ENCODE measurements around the gene VAMP2.

VAMP2 gene

DNA sequence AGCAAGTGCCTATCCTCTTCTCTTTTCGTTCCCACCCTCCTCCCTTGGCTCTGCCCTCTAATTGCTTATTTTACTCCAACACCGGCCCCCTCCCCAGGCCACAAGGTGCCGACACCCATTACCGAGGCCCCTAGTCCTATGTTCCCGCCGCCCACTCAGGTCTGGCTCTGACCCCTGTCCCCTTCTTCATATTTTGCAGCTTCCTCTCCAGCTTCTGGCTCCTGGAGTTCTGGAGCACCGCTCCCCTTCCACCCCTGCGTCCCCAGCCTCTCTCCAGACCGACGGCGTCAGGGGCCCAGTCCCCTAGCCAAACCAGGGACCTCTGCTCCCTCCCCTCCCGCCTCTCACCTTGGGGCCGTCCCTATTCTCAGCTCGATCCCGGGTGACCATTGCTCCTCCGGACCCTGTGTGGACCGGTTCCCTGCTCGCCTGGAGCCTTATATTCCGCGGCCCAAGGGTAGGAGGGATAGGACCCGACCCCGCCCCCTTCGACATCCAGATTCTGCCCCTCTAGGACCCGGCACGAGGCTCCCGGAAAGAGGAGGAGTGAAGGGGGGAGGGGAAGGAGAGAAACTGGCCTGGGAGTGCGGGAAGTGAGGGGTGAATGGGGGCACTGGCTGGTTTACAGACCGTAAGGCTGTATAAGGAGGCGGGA is 38.9 kb downstream of the VAMP2 start, which contains the start of gene HES7:
Gene HES7, minus strand, starts transcription at position 412 of the 655 bp plus-strand sequence. Its CDS starts 22 bp downstream, at position 390.
- DNase-seq, result peak; percentile 35
- H3K36me3 ChIP-seq, result no peaks in the 10 kb centered on the region
- H3K9me3 ChIP-seq (ENCODE audit: severe bottlenecking), result no peaks in the 10 kb centered on the region
- no peak within 1 kb of the TSS for H3K27ac ChIP-seq
- H3K27me3 ChIP-seq (ENCODE audit: insufficient read depth, low read depth, severe bottlenecking), result peaks cover 27% of the 10 kb centered on the region
- TF ChIP-seq, protein P1, sequence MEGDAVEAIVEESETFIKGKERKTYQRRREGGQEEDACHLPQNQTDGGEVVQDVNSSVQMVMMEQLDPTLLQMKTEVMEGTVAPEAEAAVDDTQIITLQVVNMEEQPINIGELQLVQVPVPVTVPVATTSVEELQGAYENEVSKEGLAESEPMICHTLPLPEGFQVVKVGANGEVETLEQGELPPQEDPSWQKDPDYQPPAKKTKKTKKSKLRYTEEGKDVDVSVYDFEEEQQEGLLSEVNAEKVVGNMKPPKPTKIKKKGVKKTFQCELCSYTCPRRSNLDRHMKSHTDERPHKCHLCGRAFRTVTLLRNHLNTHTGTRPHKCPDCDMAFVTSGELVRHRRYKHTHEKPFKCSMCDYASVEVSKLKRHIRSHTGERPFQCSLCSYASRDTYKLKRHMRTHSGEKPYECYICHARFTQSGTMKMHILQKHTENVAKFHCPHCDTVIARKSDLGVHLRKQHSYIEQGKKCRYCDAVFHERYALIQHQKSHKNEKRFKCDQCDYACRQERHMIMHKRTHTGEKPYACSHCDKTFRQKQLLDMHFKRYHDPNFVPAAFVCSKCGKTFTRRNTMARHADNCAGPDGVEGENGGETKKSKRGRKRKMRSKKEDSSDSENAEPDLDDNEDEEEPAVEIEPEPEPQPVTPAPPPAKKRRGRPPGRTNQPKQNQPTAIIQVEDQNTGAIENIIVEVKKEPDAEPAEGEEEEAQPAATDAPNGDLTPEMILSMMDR (IDR thresholded peaks at IDR 0.05; ENCODE audit: low read depth, low read length), result no peak
- H3K4me3 ChIP-seq (ENCODE audit: low read depth, low read length), result peak within 1 kb of the TSS; percentile 56

DNA sequence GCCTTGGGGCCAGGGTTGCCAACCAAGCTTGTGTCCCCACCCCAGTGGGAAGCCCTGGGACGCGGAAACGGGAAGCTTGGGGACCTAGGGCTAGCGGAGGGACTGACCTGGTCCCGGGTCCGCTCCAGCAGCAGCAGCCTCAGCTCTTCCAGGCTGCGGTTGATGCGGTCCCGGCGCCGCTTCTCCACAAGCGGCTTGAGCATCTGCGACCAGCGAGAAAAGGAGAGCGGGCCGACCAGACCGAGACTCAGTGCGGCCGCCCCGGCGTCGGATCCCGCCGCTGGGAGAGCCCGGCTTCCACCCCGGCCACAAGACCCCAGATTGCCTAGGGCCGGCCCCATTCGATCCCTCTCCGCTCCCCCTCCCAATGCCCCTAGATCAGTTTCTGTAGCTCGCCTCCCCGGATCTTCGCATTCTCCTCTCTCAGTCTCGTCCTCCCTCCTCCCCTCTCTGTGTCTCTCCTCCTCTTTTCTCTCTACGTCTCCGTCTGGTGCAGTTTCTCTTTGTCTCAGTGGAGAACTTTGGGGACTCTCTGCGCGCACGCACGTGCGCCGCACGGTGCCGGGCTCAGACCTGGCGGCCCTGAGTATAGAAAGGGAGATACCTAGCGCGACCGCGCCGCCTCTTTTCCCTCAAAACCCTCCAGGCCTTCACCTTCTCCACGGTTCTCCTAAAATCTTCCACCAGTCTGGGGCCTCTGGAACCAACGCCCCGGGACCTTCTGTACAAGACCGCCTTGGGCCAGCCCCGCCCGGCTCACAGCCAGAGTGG is 39.6 kb downstream of the VAMP2 start:
- Histone ChIP-seq H3K27me3 (ENCODE audit: insufficient read depth, low read depth, severe bottlenecking) (peaks cover 27% of the 10 kb centered on the region), H3K4me3 (ENCODE audit: low read depth, low read length) (peak overlapping the region; percentile 56), H3K27ac (no peak overlapping the region), H3K36me3 (no peaks in the 10 kb centered on the region), H3K9me3 (ENCODE audit: severe bottlenecking) (no peaks in the 10 kb centered on the region)
- no peak for DNase-seq
- TF ChIP-seq, protein P1 (IDR thresholded peaks at IDR 0.05; ENCODE audit: low read depth, low read length), result no peak

GRCh38 chr17:8122422-8122923 is 40.3 kb downstream of the VAMP2 start:
- H3K27ac ChIP-seq, result no peak overlapping the region
- peak overlapping the region; percentile 56 for H3K4me3 ChIP-seq (ENCODE audit: low read depth, low read length)
- H3K9me3 ChIP-seq (ENCODE audit: severe bottlenecking), result no peaks in the 10 kb centered on the region
- H3K36me3 ChIP-seq, result no peaks in the 10 kb centered on the region
- DNase-seq, result no peak
- peaks cover 27% of the 10 kb centered on the region for H3K27me3 ChIP-seq (ENCODE audit: insufficient read depth, low read depth, severe bottlenecking)
- TF ChIP-seq, protein P1 (IDR thresholded peaks at IDR 0.05; ENCODE audit: low read depth, low read length), result no peak

DNA sequence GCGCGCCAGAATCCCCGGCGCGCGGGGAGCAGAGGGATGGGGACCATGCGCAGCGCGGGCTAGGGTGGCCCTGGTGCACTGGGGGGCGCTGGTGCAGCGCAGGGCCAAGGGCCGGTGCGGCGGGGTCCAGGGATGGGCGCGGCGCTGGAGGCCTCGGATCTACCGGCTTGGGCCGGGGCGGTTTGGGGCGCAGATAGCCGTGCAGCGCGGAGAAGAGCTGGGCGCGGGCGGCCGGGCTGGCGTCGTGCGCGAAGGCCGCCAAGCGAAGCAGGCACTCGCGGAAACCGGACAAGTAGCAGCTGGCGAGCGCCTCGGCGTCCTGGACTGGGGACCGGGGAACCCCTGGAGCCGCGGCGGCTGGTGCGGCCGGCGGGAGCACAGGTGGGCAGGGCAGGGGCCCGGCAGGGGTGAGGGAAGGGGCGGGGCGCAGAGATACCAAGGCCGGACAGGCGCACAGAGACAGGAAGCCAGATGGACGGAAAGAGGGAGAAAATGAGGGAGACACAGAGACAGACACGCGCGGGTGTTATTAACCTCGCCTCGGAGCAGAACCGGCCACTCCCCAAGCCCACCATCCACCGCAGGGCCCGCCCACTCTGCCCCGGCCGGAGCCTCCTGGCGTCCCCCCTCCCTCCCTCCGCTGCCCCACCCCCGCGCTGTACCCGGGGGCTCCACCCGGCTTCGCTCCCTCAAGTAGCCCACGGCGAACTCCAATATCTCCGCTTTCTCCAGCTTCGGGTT is 40.9 kb downstream of the VAMP2 start:
- TF ChIP-seq, protein P1 (IDR thresholded peaks at IDR 0.05; ENCODE audit: low read depth, low read length), result peak; percentile 80
- H3K36me3 ChIP-seq, result no peaks in the 10 kb centered on the region
- no peaks in the 10 kb centered on the region for H3K9me3 ChIP-seq (ENCODE audit: severe bottlenecking)
- peak overlapping the region; percentile 56 for H3K4me3 ChIP-seq (ENCODE audit: low read depth, low read length)
- H3K27ac ChIP-seq, result no peak overlapping the region
- DNase-seq, result peak; percentile 80
- peaks cover 27% of the 10 kb centered on the region for H3K27me3 ChIP-seq (ENCODE audit: insufficient read depth, low read depth, severe bottlenecking)

- TF ChIP-seq, protein P1 (IDR thresholded peaks at IDR 0.05; ENCODE audit: low read depth, low read length), result no peak
- Histone ChIP-seq H3K4me3 (ENCODE audit: low read depth, low read length) (peak overlapping the region; percentile 56), H3K36me3 (no peaks in the 10 kb centered on the region), H3K9me3 (ENCODE audit: severe bottlenecking) (no peaks in the 10 kb centered on the region), H3K27me3 (ENCODE audit: insufficient read depth, low read depth, severe bottlenecking) (peaks cover 30% of the 10 kb centered on the region), H3K27ac (no peak overlapping the region)
- no peak for DNase-seq
Measured at GRCh38 chr17:8121407-8121680, 41.4 kb downstream of the VAMP2 start.
